NOMO-1 treated with dmso at 0.1 percent for 144 hours (cell line): ENCODE data around the gene CCDC150.

Experiments used
- DNase-seq: peaks from one replicate; lab custom pipeline; 2025; ENCODE audit not compliant: unreplicated experiment; lab: John Stamatoyannopoulos, UW

CCDC150 gene

DNA sequence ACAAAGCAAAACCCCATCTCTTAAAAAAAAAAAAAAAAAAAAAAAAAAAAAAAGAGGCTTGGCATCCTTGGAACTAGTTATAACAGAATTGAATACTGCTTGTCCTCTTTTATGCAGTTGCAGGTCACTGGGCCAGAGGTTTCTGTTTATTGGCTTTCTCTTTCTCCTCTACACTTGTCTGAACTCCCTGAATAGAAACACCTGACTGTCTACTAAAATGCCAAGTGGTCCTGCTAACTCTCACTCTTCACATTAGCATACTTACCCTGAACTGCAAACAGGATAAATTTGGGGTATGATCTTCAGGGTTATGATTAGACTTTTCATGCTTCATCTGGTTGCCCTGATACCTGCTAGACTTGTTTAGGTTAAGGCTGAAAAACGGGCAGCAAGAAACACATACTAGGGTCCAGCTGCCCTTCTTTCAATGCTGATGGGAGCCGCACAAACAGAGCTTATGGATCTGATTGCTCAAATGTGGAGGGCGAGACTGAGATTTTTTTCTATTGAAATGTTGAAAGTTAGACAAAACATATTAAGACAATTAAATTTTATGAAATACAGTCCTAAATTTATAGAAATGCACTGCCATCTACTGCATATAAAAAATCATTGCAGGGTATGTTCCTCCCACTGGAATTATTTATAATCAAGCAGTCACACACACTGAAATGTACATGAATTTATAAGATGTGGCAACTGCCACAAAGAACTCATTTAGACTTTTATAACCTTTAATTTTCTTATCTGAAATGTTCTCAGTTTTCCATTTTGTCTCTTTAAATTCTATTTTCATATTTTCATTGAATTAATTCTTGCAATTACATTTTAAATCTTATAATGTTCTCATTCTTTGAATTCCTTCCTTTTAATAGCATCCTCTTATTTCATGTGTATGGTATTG is 119.2 kb downstream of the CCDC150 start:
- no peak for DNase-seq

DNA sequence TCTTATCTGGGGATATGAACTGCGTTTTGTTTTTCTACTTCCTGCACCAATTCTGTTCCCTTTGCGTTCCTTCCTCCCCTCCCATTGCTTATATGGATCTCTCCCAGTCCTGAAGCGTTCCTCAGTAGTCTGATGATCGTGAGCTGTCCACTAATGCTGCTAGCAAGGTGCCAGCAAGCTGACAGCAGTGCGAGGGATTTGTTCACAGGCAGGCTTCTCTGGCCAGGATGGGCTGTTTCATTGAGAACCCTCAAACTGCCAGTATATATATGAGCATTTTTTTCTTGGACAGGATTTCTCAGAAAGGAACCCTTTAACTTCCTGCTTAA is 119.8 kb downstream of the CCDC150 start:
- no peak for DNase-seq

DNA sequence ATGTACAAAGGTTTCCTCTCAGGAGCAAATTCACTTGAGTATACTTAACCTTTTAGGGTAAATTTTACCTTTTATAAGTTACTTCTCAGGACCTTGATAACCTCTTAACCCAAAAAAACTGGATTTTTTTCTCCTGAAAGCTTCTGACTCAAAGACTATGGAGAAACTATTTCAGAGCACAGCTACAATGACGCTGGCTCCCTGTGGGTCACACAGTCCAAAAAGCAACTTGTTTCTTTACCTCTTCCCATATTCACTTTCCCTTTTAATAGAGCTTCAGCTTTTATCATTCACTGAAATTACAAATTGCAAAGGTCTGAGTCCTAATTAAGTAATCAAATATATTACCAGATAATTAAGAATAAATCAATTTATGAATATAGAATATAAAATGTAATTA is 127.6 kb downstream of the CCDC150 start:
- DNase-seq = no peak
